K562 (cell line): Measurements from ENCODE around the gene MBP. TPM values are rescaled to one million over a fixed set of nuclear protein-coding genes. Genes with fewer than 3 reads are reported as not detected.

ENCODE experiments used
- MCM3 ChIP-seq: fragments of 450-650 bp; IDR thresholded peaks from 2 replicates; pipeline ENCODE4 v1.6.1; 2016
- MTA2 ChIP-seq: fragments of 450-650 bp; IDR thresholded peaks from 2 replicates; pipeline ENCODE4 v1.6.1; 2016; ENCODE audit warnings: low read depth
- RBM22 ChIP-seq: fragments of 200-400 bp; formaldehyde crosslinking; IDR thresholded peaks from 2 replicates; pipeline ENCODE4 v1.6.1; 2018; ENCODE audit warnings: low read length, low read depth; ENCODE audit not compliant: poor library complexity, severe bottlenecking
- SREBF2 ChIP-seq: sonication (generic); formaldehyde crosslinking; IDR thresholded peaks from 2 replicates; pipeline ENCODE4 v1.4.0; 2020; ENCODE audit warnings: mild to moderate bottlenecking, missing genetic modification reagents
- ZNF444 ChIP-seq: fragments of 250-450 bp; sonication (Bioruptor Pico); IDR thresholded peaks from 2 replicates; pipeline ENCODE4 v1.4.0; 2020; ENCODE audit warnings: mild to moderate bottlenecking, moderate library complexity
- ZNF695 ChIP-seq: fragments of 450-650 bp; formaldehyde crosslinking; IDR thresholded peaks from 2 replicates; pipeline ENCODE4 v1.4.0; 2020; ENCODE audit warnings: mild to moderate bottlenecking, moderate library complexity
- ZNF764 ChIP-seq: fragments of 250-450 bp; sonication (Bioruptor Pico); IDR thresholded peaks from 2 replicates; pipeline ENCODE4 v1.4.0; 2020; ENCODE audit warnings: low read depth, mild to moderate bottlenecking, moderate library complexity
- polyA plus RNA-seq, 8 experiments: library from polyadenylated mRNA; depleted of rRNA in 4 of 8; stranded (reverse) in 5 of 8; unstranded in 3 of 8; fragments of >200 nt; fragmentation: Nextera tagmentation in 2 of 8; fragmentation: Illumina TruSeq in 1 of 8; extraction: Ambion mirVana in 2 of 8; extraction: Trizol in 1 of 8; gene quantifications; 2 replicates each; pipeline versions ENCODE4 v1.2.1 to v1.2.3, GENCODE V29; 2011 to 2014; ENCODE audit warnings: inconsistent platforms in 1 of 8, missing spikeins in 1 of 8
- total RNA-seq, 7 experiments: library from RNA; depleted of rRNA in 6 of 7; stranded (reverse); fragments of >200 nt in 6 of 7; fragmentation: Illumina TruSeq in 2 of 7; extraction: Trizol in 2 of 7; gene quantifications; 2 replicates each; pipeline versions ENCODE4 v1.2.1 to v1.2.3, GENCODE V29; 2011 to 2021; ENCODE audit warnings: low replicate concordance in 1 of 7
- TF ChIP-seq, protein P1 (sequence below): sonication (generic); formaldehyde crosslinking; IDR thresholded peaks from 2 replicates; pipeline ENCODE4 v1.8.1; 2023; ENCODE audit warnings: missing genetic modification reagents, mild to moderate bottlenecking, borderline replicate concordance

Gene MBP
- total and polyA plus RNA-seq, 9 of the 15 experiments (the other 6 are each of a cell fraction or from before 2014, with no cell fraction given) = 0.09 TPM; not detected in 8

DNA sequence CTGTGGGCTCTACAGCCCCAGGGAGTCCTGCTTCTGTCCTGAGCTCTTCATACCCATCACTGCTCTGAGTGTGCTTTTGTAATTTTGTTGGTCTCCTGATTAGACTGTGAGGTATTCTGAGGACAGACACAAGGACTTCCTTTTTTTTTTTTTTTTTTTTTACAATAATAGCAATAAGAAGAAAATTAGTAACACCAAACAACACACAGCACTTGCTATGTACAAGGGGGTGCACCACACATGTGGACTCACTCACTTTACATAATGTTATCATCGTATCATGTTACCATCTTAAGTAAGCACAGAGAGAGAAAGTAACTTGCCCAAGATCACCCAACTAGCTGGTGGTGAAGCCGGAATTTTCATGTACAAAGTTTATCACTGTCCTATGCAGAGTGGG, 34.6 kb downstream of the MBP start (continued):
- TF ChIP-seq, protein P1, sequence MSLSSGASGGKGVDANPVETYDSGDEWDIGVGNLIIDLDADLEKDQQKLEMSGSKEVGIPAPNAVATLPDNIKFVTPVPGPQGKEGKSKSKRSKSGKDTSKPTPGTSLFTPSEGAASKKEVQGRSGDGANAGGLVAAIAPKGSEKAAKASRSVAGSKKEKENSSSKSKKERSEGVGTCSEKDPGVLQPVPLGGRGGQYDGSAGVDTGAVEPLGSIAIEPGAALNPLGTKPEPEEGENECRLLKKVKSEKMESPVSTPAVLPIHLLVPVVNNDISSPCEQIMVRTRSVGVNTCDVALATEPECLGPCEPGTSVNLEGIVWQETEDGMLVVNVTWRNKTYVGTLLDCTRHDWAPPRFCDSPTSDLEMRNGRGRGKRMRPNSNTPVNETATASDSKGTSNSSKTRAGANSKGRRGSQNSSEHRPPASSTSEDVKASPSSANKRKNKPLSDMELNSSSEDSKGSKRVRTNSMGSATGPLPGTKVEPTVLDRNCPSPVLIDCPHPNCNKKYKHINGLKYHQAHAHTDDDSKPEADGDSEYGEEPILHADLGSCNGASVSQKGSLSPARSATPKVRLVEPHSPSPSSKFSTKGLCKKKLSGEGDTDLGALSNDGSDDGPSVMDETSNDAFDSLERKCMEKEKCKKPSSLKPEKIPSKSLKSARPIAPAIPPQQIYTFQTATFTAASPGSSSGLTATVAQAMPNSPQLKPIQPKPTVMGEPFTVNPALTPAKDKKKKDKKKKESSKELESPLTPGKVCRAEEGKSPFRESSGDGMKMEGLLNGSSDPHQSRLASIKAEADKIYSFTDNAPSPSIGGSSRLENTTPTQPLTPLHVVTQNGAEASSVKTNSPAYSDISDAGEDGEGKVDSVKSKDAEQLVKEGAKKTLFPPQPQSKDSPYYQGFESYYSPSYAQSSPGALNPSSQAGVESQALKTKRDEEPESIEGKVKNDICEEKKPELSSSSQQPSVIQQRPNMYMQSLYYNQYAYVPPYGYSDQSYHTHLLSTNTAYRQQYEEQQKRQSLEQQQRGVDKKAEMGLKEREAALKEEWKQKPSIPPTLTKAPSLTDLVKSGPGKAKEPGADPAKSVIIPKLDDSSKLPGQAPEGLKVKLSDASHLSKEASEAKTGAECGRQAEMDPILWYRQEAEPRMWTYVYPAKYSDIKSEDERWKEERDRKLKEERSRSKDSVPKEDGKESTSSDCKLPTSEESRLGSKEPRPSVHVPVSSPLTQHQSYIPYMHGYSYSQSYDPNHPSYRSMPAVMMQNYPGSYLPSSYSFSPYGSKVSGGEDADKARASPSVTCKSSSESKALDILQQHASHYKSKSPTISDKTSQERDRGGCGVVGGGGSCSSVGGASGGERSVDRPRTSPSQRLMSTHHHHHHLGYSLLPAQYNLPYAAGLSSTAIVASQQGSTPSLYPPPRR = no peak
- TF ChIP-seq SREBF2 (CRISPR knock-in tag) = no peak
- TF ChIP-seq MCM3 = no peak
- TF ChIP-seq ZNF444 (CRISPR knock-in tag) = no peak
- TF ChIP-seq ZNF764 (CRISPR knock-in tag) = no peak
- no peak for TF ChIP-seq ZNF695 (CRISPR knock-in tag)
- no peak for TF ChIP-seq MTA2
- TF ChIP-seq RBM22 = no peak
- TF ChIP-seq, all 486 proteins: peak for 0
